SK-N-SH (cell line): Measurements from ENCODE around the gene OR56A4. TPM values are rescaled to one million over a fixed set of nuclear protein-coding genes. Genes with fewer than 3 reads are reported as not detected.

Experiments used
- CTCF ChIA-PET: fragments of 300-600, 350-600 bp; formaldehyde crosslinking; extraction: SDS; loops from one replicate; lab custom pipeline; 2021; lab: Yijun Ruan, JAX
- POLR2A ChIA-PET: fragments of 350-600 bp; sonication (Branson Sonifier 250); formaldehyde crosslinking; extraction: SDS; loops from one replicate; lab custom pipeline; 2020; ENCODE audit warnings: antibody characterized with exemption, inconsistent platforms; lab: Yijun Ruan, JAX
- DNase-seq: peaks from one replicate; pipeline ENCODE4 v3.0.0; 2012
- H2AFZ ChIP-seq: fragments of 200-600 bp; sonication (generic); 2 replicates; pipeline ENCODE4 v1.8.1; 2016; ENCODE audit warnings: antibody characterized with exemption, mild to moderate bottlenecking, low read depth
- H3F3A ChIP-seq: fragments of 200-600 bp; sonication (generic); replicated peaks from 2 replicates; pipeline ENCODE3; 2016; ENCODE audit warnings: antibody characterized with exemption, mild to moderate bottlenecking; ENCODE audit not compliant: insufficient read depth
- H3K27ac ChIP-seq, 2 experiments: fragments of 200-500 bp in 1 of 2; fragments of 200-600 bp in 1 of 2; sonication (Bioruptor generic) in 1 of 2; sonication (generic), shearing (Covaris generic) in 1 of 2; 2 replicates each; pipeline versions ENCODE4 v1.5.1 to v1.6.1; 2014 to 2016; ENCODE audit warnings: low read depth in 2 of 2, inconsistent platforms in 1 of 2, low read length in 1 of 2, mild to moderate bottlenecking in 1 of 2, mixed read lengths in 1 of 2
- H3K27me3 ChIP-seq: fragments of 200-600 bp; sonication (generic), shearing (Covaris generic); 2 replicates; pipeline ENCODE4 v1.6.1; 2016; ENCODE audit warnings: mixed run types; ENCODE audit not compliant: insufficient read depth
- H3K36me3 ChIP-seq, 2 experiments: fragments of 200-500 bp in 1 of 2; fragments of 200-600 bp in 1 of 2; sonication (Bioruptor generic) in 1 of 2; sonication (generic) in 1 of 2; replicated peaks in 1 of 2; 2 replicates each; pipeline versions ENCODE3 to v1.5.1; 2014 to 2016; ENCODE audit warnings: low read length in 1 of 2, mild to moderate bottlenecking in 1 of 2; ENCODE audit not compliant: insufficient read depth in 2 of 2, control insufficient read depth in 1 of 2
- H3K4me1 ChIP-seq, 2 experiments: fragments of 200-500 bp in 1 of 2; fragments of 200-600 bp in 1 of 2; sonication (Bioruptor generic) in 1 of 2; sonication (generic), shearing (Covaris generic) in 1 of 2; 2 replicates each; pipeline versions ENCODE4 v1.5.1 to v1.6.1; 2014 to 2016; ENCODE audit warnings: low read depth in 1 of 2, low read length in 1 of 2, mixed run types in 1 of 2; ENCODE audit not compliant: insufficient read depth in 2 of 2, control insufficient read depth in 1 of 2
- H3K4me2 ChIP-seq: fragments of 200-600 bp; sonication (generic), shearing (Covaris generic); 2 replicates; pipeline ENCODE4 v1.6.1; 2017; ENCODE audit warnings: mixed run types
- H3K4me3 ChIP-seq, 2 experiments: fragments of 200-500 bp in 1 of 2; fragments of 200-600 bp in 1 of 2; sonication (Bioruptor generic) in 1 of 2; sonication (generic), shearing (Covaris generic) in 1 of 2; 2 replicates each; pipeline versions ENCODE4 v1.5.1 to v1.8.1; 2014 to 2016; ENCODE audit warnings: low read depth in 2 of 2, inconsistent platforms in 1 of 2, low read length in 1 of 2, mild to moderate bottlenecking in 1 of 2, mixed read lengths in 1 of 2, moderate library complexity in 1 of 2
- H3K79me2 ChIP-seq: fragments of 200-600 bp; sonication (generic); 2 replicates; pipeline ENCODE4 v1.8.1; 2017; ENCODE audit warnings: mild to moderate bottlenecking; ENCODE audit not compliant: insufficient read depth
- H3K9ac ChIP-seq: fragments of 200-600 bp; sonication (generic); 2 replicates; pipeline ENCODE4 v1.6.1; 2017; ENCODE audit warnings: mixed run types
- H3K9me2 ChIP-seq: fragments of 200-600 bp; sonication (generic); 2 replicates; pipeline ENCODE4 v1.6.1; 2017; ENCODE audit warnings: mixed run types
- H3K9me3 ChIP-seq: fragments of 200-600 bp; sonication (generic); 2 replicates; pipeline ENCODE4 v1.6.1; 2017; ENCODE audit warnings: mixed run types, mild to moderate bottlenecking, moderate library complexity
- H4K20me1 ChIP-seq: fragments of 200-600 bp; sonication (generic); 2 replicates; pipeline ENCODE4 v1.6.1; 2017; ENCODE audit warnings: mild to moderate bottlenecking, mixed run types; ENCODE audit not compliant: insufficient read depth
- CTCF ChIP-seq: fragments of 200-600 bp; sonication (generic); IDR thresholded peaks from 2 replicates; pipeline ENCODE4 v1.6.1; 2017; ENCODE audit warnings: antibody characterized with exemption, mild to moderate bottlenecking, moderate library complexity
- ELF1 ChIP-seq: IDR thresholded peaks from 2 replicates; pipeline ENCODE4 v1.4.0; 2012
- FOXM1 ChIP-seq: IDR thresholded peaks from 2 replicates; pipeline ENCODE4 v1.4.0; 2012; ENCODE audit warnings: low read depth, mild to moderate bottlenecking
- GATA2 ChIP-seq: sonication (generic); formaldehyde crosslinking; IDR thresholded peaks from 2 replicates; pipeline ENCODE4 v1.5.0; 2020; ENCODE audit warnings: mild to moderate bottlenecking, missing genetic modification reagents
- IRF3 ChIP-seq: fragments of 150-350 bp; IDR thresholded peaks from 2 replicates; pipeline ENCODE4 v1.6.1; 2016; ENCODE audit warnings: mild to moderate bottlenecking, low read depth, low read length
- MEF2A ChIP-seq: IDR thresholded peaks from 2 replicates; pipeline ENCODE4 v1.4.0; 2012; ENCODE audit warnings: low read depth, borderline replicate concordance
- REST ChIP-seq: IDR thresholded peaks from 2 replicates; pipeline ENCODE4 v1.6.1; 2012; ENCODE audit warnings: mild to moderate bottlenecking, low read depth, low read length, moderate library complexity
- RFX5 ChIP-seq: IDR thresholded peaks from 2 replicates; pipeline ENCODE4 v1.6.1; 2012; ENCODE audit warnings: mild to moderate bottlenecking, improper control_type of control experiment, low read length
- SIN3A ChIP-seq: IDR thresholded peaks from 2 replicates; pipeline ENCODE4 v1.6.1; 2012; ENCODE audit warnings: low read depth, mild to moderate bottlenecking, low read length, moderate library complexity, borderline replicate concordance
- TAF1 ChIP-seq: IDR thresholded peaks from 2 replicates; pipeline ENCODE4 v1.6.1; 2012; ENCODE audit warnings: low read depth, mild to moderate bottlenecking, low read length, moderate library complexity, borderline replicate concordance
- TCF12 ChIP-seq: IDR thresholded peaks from 2 replicates; pipeline ENCODE4 v1.4.0; 2012
- TEAD4 ChIP-seq: IDR thresholded peaks from 2 replicates; pipeline ENCODE4 v1.4.0; 2012; ENCODE audit warnings: mild to moderate bottlenecking, borderline replicate concordance; ENCODE audit not compliant: insufficient read depth
- USF1 ChIP-seq: IDR thresholded peaks from 2 replicates; pipeline ENCODE4 v1.4.0; 2012; ENCODE audit warnings: low read depth, borderline replicate concordance
- ZBTB33 ChIP-seq: IDR thresholded peaks from 2 replicates; pipeline ENCODE4 v1.4.0; 2012; ENCODE audit warnings: low read depth, borderline replicate concordance
- WGBS: methylation state at CpG from one replicate; pipeline ENCODE4 v1.1.6; 2017; ENCODE audit warnings: low lambda C conversion rate; 5-methylcytosine and 5-hydroxymethylcytosine counted together
- polyA plus RNA-seq, 3 experiments: library from polyadenylated mRNA; depleted of rRNA; stranded (reverse); fragments of >200 nt; gene quantifications; 2 replicates each; pipeline ENCODE4 v1.2.3, GENCODE V29; 2012

Gene OR56A4
- polyA plus RNA-seq, 1 of the 3 experiments (the other 2 are of a cell fraction): not detected

GRCh38 chr11:6040874-6041273 lies 34.1 kb upstream of the OR56A4 start:
- Histone ChIP-seq H3K4me2 (no peak overlapping the region), H3K79me2 (no peaks in the 10 kb centered on the region), H3K4me3 (no peak overlapping the region), H4K20me1 (no peaks in the 10 kb centered on the region), H3K27ac (no peak overlapping the region), H3K9me3 (no peaks in the 10 kb centered on the region), H2AFZ (no peak overlapping the region), H3K9ac (no peak overlapping the region), H3K27me3 (0 out of 2 replicates have a peak, but pooled peaks cover 5% of the 10 kb centered on the region), H3F3A (no peaks in the 10 kb centered on the region), H3K4me1 (no peaks in the 10 kb centered on the region), H3K9me2 (no peaks in the 10 kb centered on the region), H3K36me3 (no peaks in the 10 kb centered on the region)
- no peak for TF ChIP-seq ELF1
- no peak for DNase-seq
- ChIA-PET CTCF (interaction anchor here (0.6 kb wide), 1 partner anchor 1213 kb away, joined by 3 read pairs; no protein-coding TSS in a partner anchor), POLR2A (no interaction called here)
- whole genome bisulfite sequencing: 5% methylated on average over 4 of the region's 4 CpGs

GRCh38 chr11:6030708-6031405 lies 24.1 kb upstream of the OR56A4 start, which contains the start of gene OR56A1:
Gene OR56A1 (minus strand): TSS chr11:6030758. CDS start chr11:6027692, 3,066 bp downstream.
- Histone ChIP-seq H3K36me3 (no peaks in the 10 kb centered on the region), H3K9ac (no peak within 1 kb of the TSS), H3K4me1 (no peaks in the 10 kb centered on the region), H3F3A (no peaks in the 10 kb centered on the region), H3K4me2 (no peak within 1 kb of the TSS), H3K9me2 (no peaks in the 10 kb centered on the region), H3K79me2 (no peaks in the 10 kb centered on the region), H3K27ac (no peak within 1 kb of the TSS), H3K9me3 (no peaks in the 10 kb centered on the region), H4K20me1 (no peaks in the 10 kb centered on the region)
- CTCF ChIA-PET: no interaction called here
- DNase-seq: no peak
- no peak for TF ChIP-seq FOXM1
- no peak for TF ChIP-seq MEF2A
- TF ChIP-seq USF1: no peak
- TF ChIP-seq SIN3A: no peak
- no peak for TF ChIP-seq TAF1
- no peak for TF ChIP-seq REST
- no peak for TF ChIP-seq GATA2
- no peak for TF ChIP-seq TCF12
- no peak for TF ChIP-seq ZBTB33
- TF ChIP-seq ELF1: no peak
- TF ChIP-seq CTCF: no peak
- no peak for TF ChIP-seq RFX5
- no peak for TF ChIP-seq IRF3
- TF ChIP-seq TEAD4: no peak
- TF ChIP-seq, all 33 proteins: peak for 0
- POLR2A ChIA-PET: no interaction called here
- Histone ChIP-seq H2AFZ (no peak within 1 kb of the TSS), H3K4me3 (no peak within 1 kb of the TSS), H3K27me3 (no peaks in the 10 kb centered on the region)
- WGBS: 3% methylated on average over 1 of the region's 1 CpG
